Endodermal cell (in vitro differentiated cells): ENCODE measurements around the gene SCN8A. TPM values are rescaled to one million over a fixed set of nuclear protein-coding genes. Genes with fewer than 3 reads are reported as not detected.

Source experiments
- DNase-seq: peaks from one replicate; pipeline ENCODE4 v3.0.0-alpha.2; 2017
- H3K27ac ChIP-seq: 2 replicates; pipeline ENCODE4 v1.5.1; 2013; ENCODE audit warnings: mild to moderate bottlenecking, low read depth, low read length, moderate library complexity
- H3K27me3 ChIP-seq: 2 replicates; pipeline ENCODE4 v1.6.1; 2013; ENCODE audit warnings: mild to moderate bottlenecking, low read length, moderate library complexity; ENCODE audit not compliant: insufficient read depth, control insufficient read depth, poor library complexity, severe bottlenecking
- H3K36me3 ChIP-seq: 2 replicates; pipeline ENCODE4 v1.7.0; 2013; ENCODE audit warnings: mild to moderate bottlenecking, low read length, moderate library complexity; ENCODE audit not compliant: control insufficient read depth, insufficient read depth
- H3K4me1 ChIP-seq: one replicate; pipeline ENCODE4 v1.7.0; 2013; ENCODE audit warnings: low read length; ENCODE audit not compliant: control insufficient read depth, insufficient read depth
- H3K4me3 ChIP-seq: 2 replicates; pipeline ENCODE4 v1.5.1; 2013; ENCODE audit warnings: mild to moderate bottlenecking, low read length, moderate library complexity
- H3K9ac ChIP-seq: 2 replicates; pipeline ENCODE4 v1.6.1; 2013; ENCODE audit warnings: mild to moderate bottlenecking, low read length, moderate library complexity; ENCODE audit not compliant: poor library complexity, severe bottlenecking; ENCODE audit errors: extremely low read depth
- H3K9me3 ChIP-seq: 2 replicates; pipeline ENCODE4 v1.6.1; 2013; ENCODE audit warnings: mild to moderate bottlenecking, low read length, moderate library complexity; ENCODE audit not compliant: control insufficient read depth
- H3K27ac Mint-ChIP-seq: 2 replicates; pipeline ENCODE4 v1.8.0; 2020; ENCODE audit warnings: mixed read lengths
- H3K27me3 Mint-ChIP-seq: 2 replicates; pipeline ENCODE4 v1.8.0; 2021; ENCODE audit warnings: mild to moderate bottlenecking, mixed read lengths; ENCODE audit not compliant: insufficient read depth
- H3K36me3 Mint-ChIP-seq: 2 replicates; pipeline ENCODE4 v1.8.0; 2020; ENCODE audit warnings: low read depth, mixed read lengths
- H3K4me1 Mint-ChIP-seq: 2 replicates; pipeline ENCODE4 v1.8.0; 2020; ENCODE audit warnings: mixed read lengths
- H3K4me3 Mint-ChIP-seq: 2 replicates; pipeline ENCODE4 v1.8.0; 2020; ENCODE audit warnings: mild to moderate bottlenecking, moderate library complexity, mixed read lengths
- H3K9me3 Mint-ChIP-seq: 2 replicates; pipeline ENCODE4 v1.8.0; 2020; ENCODE audit warnings: mild to moderate bottlenecking, mixed read lengths
- CTCF ChIP-seq: fragments of 200-600 bp; sonication (generic); conservative IDR thresholded peaks from 2 replicates; pipeline ENCODE4 v1.5.0; 2021; ENCODE audit warnings: antibody characterized with exemption, mild to moderate bottlenecking
- WGBS, 2 experiments: methylation state at CpG; one replicate each; pipeline versions ENCODE4 v1.1.5 to v1.1.7; 2013; ENCODE audit warnings: missing lambda C conversion rate in 2 of 2, mixed read lengths in 1 of 2; ENCODE audit not compliant: insufficient coverage in 1 of 2, insufficient read length in 1 of 2; 5-methylcytosine and 5-hydroxymethylcytosine counted together
- total RNA-seq, 2 donors: library from RNA; stranded (reverse); fragmentation: NEBNext Ultra II Directional in 1 of 2; extraction: Animal tissue kit (Norgen Biotek cat#: 25700) in 1 of 2; gene quantifications; 2 replicates in 1 of 2; 3 replicates in 1 of 2; pipeline ENCODE4 v1.2.1, GENCODE V29; 2021

SCN8A gene
- total RNA-seq, 2 donors from 2014 or later, result 9.5 to 9.7 TPM

GRCh38 chr12:51753980-51754675 is 163.1 kb downstream of the SCN8A start:
- no peak overlapping the region for H3K4me3 ChIP-seq
- no peaks in the 10 kb centered on the region for H3K9me3 ChIP-seq
- no peak overlapping the region for H3K4me3 Mint-ChIP-seq
- H3K27me3 Mint-ChIP-seq, result peaks cover 48% of the 10 kb centered on the region
- H3K4me1 Mint-ChIP-seq, result peaks cover 5% of the 10 kb centered on the region
- peaks cover 2% of the 10 kb centered on the region for H3K36me3 Mint-ChIP-seq
- peaks cover 50% of the 10 kb centered on the region for H3K27me3 ChIP-seq
- H3K27ac Mint-ChIP-seq, result no peak overlapping the region
- no peak for TF ChIP-seq CTCF
- no peak overlapping the region for H3K9ac ChIP-seq
- no peak for DNase-seq
- H3K36me3 ChIP-seq, result no peaks in the 10 kb centered on the region
- H3K9me3 Mint-ChIP-seq, result no peaks in the 10 kb centered on the region
- no peak overlapping the region for H3K27ac ChIP-seq
- peaks cover under 1% of the 10 kb centered on the region for H3K4me1 ChIP-seq

- 80 to 98% methylated on average over 1 to 2 of the region's 2 CpGs for WGBS, 2 experiments
- Histone ChIP-seq H3K36me3 (no peaks in the 10 kb centered on the region), H3K9me3 (no peaks in the 10 kb centered on the region), H3K27ac (no peak overlapping the region), H3K27me3 (peaks cover 43% of the 10 kb centered on the region), H3K4me3 (no peak overlapping the region), H3K4me1 (no peaks in the 10 kb centered on the region), H3K9ac (no peak overlapping the region)
- DNase-seq, result no peak
- Mint-ChIP-seq H3K36me3 (peaks cover 5% of the 10 kb centered on the region), H3K4me1 (peaks cover 3% of the 10 kb centered on the region), H3K9me3 (no peaks in the 10 kb centered on the region), H3K27me3 (peaks cover 41% of the 10 kb centered on the region), H3K4me3 (no peak overlapping the region), H3K27ac (no peak overlapping the region)
- no peak for TF ChIP-seq CTCF
Measured at GRCh38 chr12:51755251-51755650, 164.2 kb downstream of the SCN8A start.

GRCh38 chr12:51759175-51759574 is 168.1 kb downstream of the SCN8A start:
- Histone ChIP-seq H3K4me1 (no peaks in the 10 kb centered on the region), H3K27me3 (peaks cover 14% of the 10 kb centered on the region), H3K9me3 (no peaks in the 10 kb centered on the region), H3K4me3 (no peak overlapping the region), H3K9ac (no peak overlapping the region), H3K36me3 (no peaks in the 10 kb centered on the region), H3K27ac (no peak overlapping the region)
- Mint-ChIP-seq H3K9me3 (no peaks in the 10 kb centered on the region), H3K36me3 (peaks cover 4% of the 10 kb centered on the region), H3K4me1 (no peaks in the 10 kb centered on the region), H3K27ac (no peak overlapping the region), H3K4me3 (no peak overlapping the region), H3K27me3 (peaks cover 20% of the 10 kb centered on the region)
- DNase-seq, result no peak
- no peak for TF ChIP-seq CTCF
